OCI-LY7 (cell line): ENCODE data around the gene LRFN5. TPM values are rescaled to one million over a fixed set of nuclear protein-coding genes. Genes with fewer than 3 reads are reported as not detected.

Source experiments
- BruUV-seq: library from RNA; stranded (reverse); fragments of 400-500 nt; replicated peaks from 2 replicates; lab custom pipeline; 2021; lab: Mats Ljungman, UMichigan
- CTCF ChIA-PET: fragments of 300-600 bp; sonication (Branson Sonifier 250); formaldehyde crosslinking; loops from one replicate; lab custom pipeline; 2022; ENCODE audit warnings: antibody characterized with exemption; ENCODE audit not compliant: unreplicated experiment; lab: Charles Lee
- POLR2A ChIA-PET: fragments of 300-600 bp; sonication (Branson Sonifier 250); formaldehyde crosslinking; loops from one replicate; lab custom pipeline; 2022; ENCODE audit warnings: antibody characterized with exemption; lab: Charles Lee
- DNase-seq: peaks from one replicate; pipeline ENCODE4 v3.0.0-alpha.2; 2015; ENCODE audit warnings: low spot score
- H2AFZ ChIP-seq: fragments of 200-600 bp; sonication (generic), shearing (Covaris generic); 2 replicates; pipeline ENCODE4 v1.6.1; 2014; ENCODE audit warnings: mild to moderate bottlenecking, antibody characterized with exemption, low read length, moderate library complexity
- H3K27ac ChIP-seq: fragments of 200-600 bp; sonication (generic); 2 replicates; pipeline ENCODE4 v1.5.1; 2014; ENCODE audit warnings: mixed run types, low read depth, mild to moderate bottlenecking, moderate library complexity, low read length, inconsistent platforms; ENCODE audit not compliant: poor library complexity, severe bottlenecking
- H3K36me3 ChIP-seq: fragments of 200-600 bp; sonication (generic); 2 replicates; pipeline ENCODE4 v1.6.1; 2014; ENCODE audit warnings: mild to moderate bottlenecking, antibody characterized with exemption, low read length, moderate library complexity, mixed read lengths; ENCODE audit not compliant: insufficient read depth
- H3K4me1 ChIP-seq: fragments of 200-600 bp; sonication (generic); 2 replicates; pipeline ENCODE4 v1.5.1; 2014; ENCODE audit warnings: mild to moderate bottlenecking, low read length; ENCODE audit not compliant: insufficient read depth, poor library complexity, severe bottlenecking
- H3K4me2 ChIP-seq: fragments of 200-600 bp; sonication (generic); 2 replicates; pipeline ENCODE4 v1.6.1; 2014; ENCODE audit warnings: mild to moderate bottlenecking, low read length
- H3K4me3 ChIP-seq: fragments of 200-600 bp; sonication (generic); 2 replicates; pipeline ENCODE4 v1.5.1; 2014; ENCODE audit warnings: mild to moderate bottlenecking, low read depth, low read length; ENCODE audit not compliant: poor library complexity, severe bottlenecking
- H3K79me2 ChIP-seq: fragments of 200-600 bp; sonication (generic); 2 replicates; pipeline ENCODE4 v1.6.1; 2016; ENCODE audit warnings: low read depth, mild to moderate bottlenecking, low read length, moderate library complexity, mixed read lengths; ENCODE audit not compliant: insufficient read depth
- H3K9me2 ChIP-seq: fragments of 200-600 bp; sonication (generic); 2 replicates; pipeline ENCODE4 v1.6.1; 2016; ENCODE audit warnings: mild to moderate bottlenecking, low read length, mixed read lengths; ENCODE audit not compliant: insufficient read depth
- H3K9me3 ChIP-seq: fragments of 200-600 bp; sonication (generic); 2 replicates; pipeline ENCODE4 v1.6.1; 2014; ENCODE audit warnings: mild to moderate bottlenecking, mixed run types, low read length, mixed read lengths
- H4K20me1 ChIP-seq: fragments of 200-600 bp; sonication (generic); 2 replicates; pipeline ENCODE4 v1.6.1; 2014; ENCODE audit warnings: mild to moderate bottlenecking, antibody characterized with exemption, low read length, moderate library complexity, mixed read lengths; ENCODE audit not compliant: insufficient read depth
- CTCF ChIP-seq: fragments of 200-600 bp; sonication (generic); conservative IDR thresholded peaks from 2 replicates; pipeline ENCODE4 v1.5.1; 2014; ENCODE audit warnings: mild to moderate bottlenecking, antibody characterized with exemption, low read length, moderate library complexity, mixed read lengths
- EZH2phosphoT487 ChIP-seq: fragments of 200-600 bp; sonication (generic); IDR thresholded peaks from 2 replicates; pipeline ENCODE4 v1.6.1; 2018; ENCODE audit warnings: low read depth, borderline replicate concordance, mild to moderate bottlenecking, mixed run types, antibody characterized with exemption, low read length, moderate library complexity, mixed read lengths
- intact Hi-C: fragments of 100-400 bp; cut with micrococcal nuclease; formaldehyde crosslinking; loops from one replicate; pipeline ENCODE4 v1.10.0; 2022; ENCODE audit not compliant: unreplicated experiment
- total RNA-seq, 2 experiments: library from RNA; depleted of rRNA in 1 of 2; stranded (reverse); fragments of >200 nt in 1 of 2; shearing (Covaris generic) in 1 of 2; gene quantifications; 2 replicates each; pipeline ENCODE4 v1.2.3, GENCODE V29; 2014 to 2022

Gene LRFN5
- total RNA-seq, 2 experiments from 2014 or later: not detected

GRCh38 chr14:41806366-41806975, 199.8 kb downstream of the LRFN5 start:
- no peak for TF ChIP-seq EZH2phosphoT487
- TF ChIP-seq CTCF: no peak
- no TSS peak for BruUV-seq

GRCh38 chr14:41810362-41810761, 203.7 kb downstream of the LRFN5 start:
- Histone ChIP-seq H3K9me3 (no peaks in the 10 kb centered on the region), H4K20me1 (no peaks in the 10 kb centered on the region), H3K36me3 (no peaks in the 10 kb centered on the region), H3K27ac (no peak overlapping the region), H3K9me2 (no peaks in the 10 kb centered on the region), H2AFZ (no peak overlapping the region), H3K79me2 (no peaks in the 10 kb centered on the region), H3K4me3 (no peak overlapping the region), H3K4me1 (no peaks in the 10 kb centered on the region), H3K4me2 (no peak overlapping the region)
- no peak for DNase-seq
- BruUV-seq: no TSS peak
- POLR2A ChIA-PET: no interaction called here
- intact Hi-C loops: no loop called here
- TF ChIP-seq CTCF: no peak
- TF ChIP-seq EZH2phosphoT487: no peak
- CTCF ChIA-PET: no interaction called here

More at GRCh38 chr14:41806366-41806975, 199.8 kb downstream of the LRFN5 start:
- no peak for DNase-seq
- intact Hi-C loops: no loop called here
- no peaks in the 10 kb centered on the region for H3K4me1 ChIP-seq
- no peaks in the 10 kb centered on the region for H3K79me2 ChIP-seq
- no peak overlapping the region for H2AFZ ChIP-seq
- no peak overlapping the region for H3K4me3 ChIP-seq
- H3K36me3 ChIP-seq: no peaks in the 10 kb centered on the region
- no peaks in the 10 kb centered on the region for H3K9me3 ChIP-seq
- no peak overlapping the region for H3K4me2 ChIP-seq
- H3K27ac ChIP-seq: no peak overlapping the region
- H3K9me2 ChIP-seq: no peaks in the 10 kb centered on the region
- POLR2A ChIA-PET: interaction anchor here (0.6 to 1.2 kb wide), 2 partner anchors 10 to 17 kb away, joined by 3 to 4 read pairs; no protein-coding TSS in a partner anchor
- CTCF ChIA-PET: no interaction called here
- no peaks in the 10 kb centered on the region for H4K20me1 ChIP-seq

- H4K20me1 ChIP-seq: no peaks in the 10 kb centered on the region
- no peak overlapping the region for H3K4me3 ChIP-seq
- no peaks in the 10 kb centered on the region for H3K36me3 ChIP-seq
- H3K4me1 ChIP-seq: no peaks in the 10 kb centered on the region
- H3K79me2 ChIP-seq: no peaks in the 10 kb centered on the region
- DNase-seq: no peak
- H3K4me2 ChIP-seq: no peak overlapping the region
- no peak overlapping the region for H3K27ac ChIP-seq
- no peaks in the 10 kb centered on the region for H3K9me3 ChIP-seq
- intact Hi-C loops: no loop called here
- CTCF ChIA-PET: no interaction called here
- POLR2A ChIA-PET: no interaction called here
- no TSS peak for BruUV-seq
- no peak for TF ChIP-seq EZH2phosphoT487
- TF ChIP-seq CTCF: no peak
- H2AFZ ChIP-seq: no peak overlapping the region
- H3K9me2 ChIP-seq: no peaks in the 10 kb centered on the region
Measured at GRCh38 chr14:41817626-41818025, 210.9 kb downstream of the LRFN5 start.
